Ovary (tissue), 3 donors: ENCODE data around the gene STRN.

Experiments
- CTCF ChIP-seq, 3 donors: fragments of 450-650 bp in 2 of 3; fragments of 200-600 bp in 1 of 3; IDR thresholded peaks; one replicate each; pipeline versions ENCODE4 v1.5.1 to v1.8.0; 2016 to 2022; ENCODE audit warnings: antibody characterized with exemption in 3 of 3, mild to moderate bottlenecking in 1 of 3
- EP300 ChIP-seq: sonication (generic); formaldehyde crosslinking; IDR thresholded peaks from one replicate; pipeline ENCODE4 v1.6.1; 2017; ENCODE audit warnings: antibody characterized with exemption
- POLR2A ChIP-seq: fragments of 450-650 bp; IDR thresholded peaks from one replicate; pipeline ENCODE4 v1.6.1; 2017; ENCODE audit warnings: antibody characterized with exemption, mild to moderate bottlenecking, moderate library complexity
- donor health status: DM: no; HTN: no; CAD: no.

- TF ChIP-seq POLR2A (no peak), CTCF (IDR thresholded peaks at IDR 0.05) (no peak), EP300 (no peak)
Measured at GRCh38 chr2:36869606-36870005, 96.7 kb downstream of the STRN start.
